SU-DHL-6 (cell line): ENCODE measurements around the gene ATP9A.

Experiments
- H2AFZ ChIP-seq: fragments of 200-600 bp; sonication (generic); 2 replicates; pipeline ENCODE4 v1.6.1; 2014; ENCODE audit warnings: low read depth, mild to moderate bottlenecking, moderate library complexity, mixed read lengths, antibody characterized with exemption, low read length; ENCODE audit not compliant: severe bottlenecking
- H3F3A ChIP-seq: fragments of 200-600 bp; shearing (Covaris generic); 2 replicates; pipeline ENCODE4 v1.6.0; 2016; ENCODE audit warnings: antibody characterized with exemption, mild to moderate bottlenecking; ENCODE audit not compliant: insufficient read depth
- H3K27ac ChIP-seq: fragments of 200-600 bp; sonication (generic); 2 replicates; pipeline ENCODE4 v1.5.1; 2016; ENCODE audit warnings: low read depth, mild to moderate bottlenecking, low read length, moderate library complexity, mixed read lengths
- H3K27me3 ChIP-seq: fragments of 200-600 bp; sonication (generic), shearing (Covaris generic); 2 replicates; pipeline ENCODE4 v1.6.0; 2014; ENCODE audit warnings: mild to moderate bottlenecking, low read length
- H3K36me3 ChIP-seq: fragments of 200-600 bp; sonication (generic); 2 replicates; pipeline ENCODE4 v1.6.1; 2014; ENCODE audit warnings: mild to moderate bottlenecking, low read length, mixed read lengths
- H3K4me2 ChIP-seq: fragments of 300-600, 200-600 bp; shearing (Covaris generic), sonication (generic); 2 replicates; pipeline ENCODE4 v1.6.0; 2014; ENCODE audit warnings: low read length, low read depth, mild to moderate bottlenecking; ENCODE audit not compliant: poor library complexity, severe bottlenecking
- H3K4me3 ChIP-seq: fragments of 200-600 bp; sonication (generic); 2 replicates; pipeline ENCODE4 v1.5.1; 2014; ENCODE audit warnings: antibody characterized with exemption, low read length, mild to moderate bottlenecking, mixed read lengths; ENCODE audit not compliant: insufficient read depth, poor library complexity, severe bottlenecking
- H3K79me2 ChIP-seq: fragments of 200-600 bp; sonication (generic); 2 replicates; pipeline ENCODE4 v1.6.1; 2014; ENCODE audit warnings: mild to moderate bottlenecking, low read length, moderate library complexity; ENCODE audit not compliant: insufficient read depth
- H3K9ac ChIP-seq: fragments of 200-600 bp; sonication (generic); 2 replicates; pipeline ENCODE4 v1.7.0; 2014; ENCODE audit warnings: mild to moderate bottlenecking, low read length
- H3K9me2 ChIP-seq: fragments of 200-600 bp; sonication (generic); replicated peaks from 2 replicates; pipeline ENCODE4 v1.6.1; 2014; ENCODE audit warnings: low read length; ENCODE audit not compliant: insufficient read depth
- H3K9me3 ChIP-seq: fragments of 200-600 bp; sonication (generic); 2 replicates; pipeline ENCODE4 v1.6.1; 2014; ENCODE audit warnings: low read length, mixed read lengths; ENCODE audit not compliant: insufficient read depth
- H4K20me1 ChIP-seq: fragments of 200-600 bp; sonication (generic); 2 replicates; pipeline ENCODE4 v1.6.1; 2014; ENCODE audit warnings: low read depth, mild to moderate bottlenecking, antibody characterized with exemption, low read length, moderate library complexity, mixed read lengths
- EZH2phosphoT487 ChIP-seq: fragments of 200-600 bp; sonication (generic), shearing (Covaris generic); conservative IDR thresholded peaks from 2 replicates; pipeline ENCODE4 v1.6.1; 2018; ENCODE audit warnings: mild to moderate bottlenecking, antibody characterized with exemption, low read length, moderate library complexity, mixed read lengths
- TF ChIP-seq, protein P1 (sequence below): fragments of 200-600 bp; sonication (generic); IDR thresholded peaks from one replicate; pipeline ENCODE4 v1.5.1; 2017; ENCODE audit warnings: antibody characterized with exemption, mild to moderate bottlenecking, low read length, moderate library complexity; ENCODE audit not compliant: insufficient read depth, poor library complexity, severe bottlenecking

The ATP9A gene

DNA sequence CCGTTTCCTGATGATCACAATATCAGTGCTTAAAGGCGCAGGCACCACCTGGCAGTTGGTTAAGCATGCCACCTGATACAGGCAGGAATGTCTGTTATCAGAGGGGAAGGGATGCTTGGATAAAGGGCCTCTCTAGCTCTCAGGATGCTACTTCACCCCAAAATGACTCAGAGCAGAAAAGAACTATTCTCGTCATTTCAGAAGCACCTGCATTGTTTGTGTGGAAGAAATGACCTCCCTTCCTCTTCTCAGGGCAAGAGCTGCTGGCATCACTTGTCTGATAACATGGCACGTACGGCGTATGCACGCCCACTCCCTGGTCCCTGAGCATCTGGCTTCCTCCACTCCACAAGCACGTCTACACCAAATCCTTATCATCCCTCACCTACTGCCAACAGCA is 47.3 kb downstream of the ATP9A start:
- H3K9ac ChIP-seq, result no peak overlapping the region
- no peaks in the 10 kb centered on the region for H4K20me1 ChIP-seq
- H3K4me3 ChIP-seq, result no peak overlapping the region
- H3K27me3 ChIP-seq, result no peaks in the 10 kb centered on the region
- no peaks in the 10 kb centered on the region for H3K9me3 ChIP-seq
- no peak overlapping the region for H3K27ac ChIP-seq
- H3K9me2 ChIP-seq, result no peaks in the 10 kb centered on the region
- H2AFZ ChIP-seq, result no peak overlapping the region
- no peak overlapping the region for H3K4me2 ChIP-seq
- no peaks in the 10 kb centered on the region for H3K79me2 ChIP-seq
- TF ChIP-seq, protein P1, sequence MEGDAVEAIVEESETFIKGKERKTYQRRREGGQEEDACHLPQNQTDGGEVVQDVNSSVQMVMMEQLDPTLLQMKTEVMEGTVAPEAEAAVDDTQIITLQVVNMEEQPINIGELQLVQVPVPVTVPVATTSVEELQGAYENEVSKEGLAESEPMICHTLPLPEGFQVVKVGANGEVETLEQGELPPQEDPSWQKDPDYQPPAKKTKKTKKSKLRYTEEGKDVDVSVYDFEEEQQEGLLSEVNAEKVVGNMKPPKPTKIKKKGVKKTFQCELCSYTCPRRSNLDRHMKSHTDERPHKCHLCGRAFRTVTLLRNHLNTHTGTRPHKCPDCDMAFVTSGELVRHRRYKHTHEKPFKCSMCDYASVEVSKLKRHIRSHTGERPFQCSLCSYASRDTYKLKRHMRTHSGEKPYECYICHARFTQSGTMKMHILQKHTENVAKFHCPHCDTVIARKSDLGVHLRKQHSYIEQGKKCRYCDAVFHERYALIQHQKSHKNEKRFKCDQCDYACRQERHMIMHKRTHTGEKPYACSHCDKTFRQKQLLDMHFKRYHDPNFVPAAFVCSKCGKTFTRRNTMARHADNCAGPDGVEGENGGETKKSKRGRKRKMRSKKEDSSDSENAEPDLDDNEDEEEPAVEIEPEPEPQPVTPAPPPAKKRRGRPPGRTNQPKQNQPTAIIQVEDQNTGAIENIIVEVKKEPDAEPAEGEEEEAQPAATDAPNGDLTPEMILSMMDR, result no peak
- TF ChIP-seq EZH2phosphoT487, result no peak
- no peaks in the 10 kb centered on the region for H3K36me3 ChIP-seq
- H3F3A ChIP-seq, result no peaks in the 10 kb centered on the region

DNA sequence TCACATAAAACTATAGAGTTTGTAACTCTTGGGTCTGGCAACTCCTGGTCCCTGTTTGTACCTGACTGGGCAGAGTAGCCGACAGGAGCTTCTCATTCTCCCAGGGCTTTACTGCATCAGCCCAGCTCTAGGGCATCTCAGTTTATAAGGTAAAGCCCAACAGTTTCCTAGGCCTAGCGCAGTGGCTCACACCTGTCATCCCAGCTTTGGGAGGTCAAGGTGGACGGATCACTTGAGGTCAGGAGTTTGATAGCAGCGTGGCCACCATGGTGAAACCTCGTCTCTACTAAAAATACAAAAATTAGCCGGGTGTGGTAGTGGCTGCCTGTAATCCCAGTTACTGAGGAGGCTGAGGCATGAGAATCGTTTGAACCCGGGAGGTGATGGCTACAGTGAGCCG is 47.8 kb downstream of the ATP9A start:
- Histone ChIP-seq H3K4me3 (no peak overlapping the region), H3K27me3 (no peaks in the 10 kb centered on the region), H2AFZ (no peak overlapping the region), H4K20me1 (no peaks in the 10 kb centered on the region), H3K9ac (no peak overlapping the region), H3K79me2 (no peaks in the 10 kb centered on the region), H3F3A (no peaks in the 10 kb centered on the region), H3K9me3 (no peaks in the 10 kb centered on the region), H3K27ac (no peak overlapping the region), H3K9me2 (no peaks in the 10 kb centered on the region), H3K36me3 (no peaks in the 10 kb centered on the region), H3K4me2 (no peak overlapping the region)
- no peak for TF ChIP-seq EZH2phosphoT487
- TF ChIP-seq, protein P1, result no peak

DNA sequence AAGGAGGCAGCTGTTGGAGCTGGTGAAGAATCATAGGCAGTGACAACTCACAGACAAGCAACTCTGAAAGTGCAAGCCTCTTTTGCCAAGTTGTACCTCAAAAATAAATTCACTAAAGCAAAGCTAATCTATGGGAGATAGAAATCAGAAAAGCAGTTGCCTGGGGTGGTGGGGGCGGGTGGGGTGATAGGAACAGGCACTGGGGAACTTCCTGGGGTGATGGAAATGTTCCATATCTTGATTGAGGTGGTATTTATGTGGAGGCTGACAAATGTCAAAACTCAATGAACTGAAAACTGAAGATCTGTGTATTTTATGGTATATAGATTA is 52.4 kb downstream of the ATP9A start:
- Histone ChIP-seq H3K4me3 (no peak overlapping the region), H3K27ac (no peak overlapping the region), H2AFZ (no peak overlapping the region), H3K9ac (no peak overlapping the region), H3K9me2 (no peaks in the 10 kb centered on the region), H3K4me2 (no peak overlapping the region), H3K36me3 (no peaks in the 10 kb centered on the region), H3K27me3 (no peaks in the 10 kb centered on the region), H4K20me1 (no peaks in the 10 kb centered on the region), H3K79me2 (no peaks in the 10 kb centered on the region), H3F3A (no peaks in the 10 kb centered on the region), H3K9me3 (no peaks in the 10 kb centered on the region)
- TF ChIP-seq, protein P1, result no peak
- no peak for TF ChIP-seq EZH2phosphoT487
